Measurements from ENCODE around the gene AP1B1.

Gene AP1B1

DNA sequence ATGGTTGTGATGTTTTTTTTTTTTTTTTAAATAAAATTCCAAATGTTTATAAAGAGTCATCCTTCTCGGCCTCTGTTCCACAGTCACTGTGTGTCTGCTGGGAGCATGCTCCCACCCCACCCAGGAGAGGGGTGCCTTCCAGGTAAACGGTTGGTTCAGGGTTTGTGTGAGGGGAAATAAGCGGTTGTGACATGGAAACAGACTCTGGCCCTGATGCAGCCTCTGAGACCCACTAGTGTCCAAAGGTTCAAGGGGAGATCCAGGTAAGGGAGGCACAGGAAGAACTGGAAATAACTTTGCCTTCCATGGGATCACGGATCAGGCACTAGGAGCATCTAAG lies 87.9 kb downstream of the AP1B1 start:
- TF ChIP-seq, protein P1, sequence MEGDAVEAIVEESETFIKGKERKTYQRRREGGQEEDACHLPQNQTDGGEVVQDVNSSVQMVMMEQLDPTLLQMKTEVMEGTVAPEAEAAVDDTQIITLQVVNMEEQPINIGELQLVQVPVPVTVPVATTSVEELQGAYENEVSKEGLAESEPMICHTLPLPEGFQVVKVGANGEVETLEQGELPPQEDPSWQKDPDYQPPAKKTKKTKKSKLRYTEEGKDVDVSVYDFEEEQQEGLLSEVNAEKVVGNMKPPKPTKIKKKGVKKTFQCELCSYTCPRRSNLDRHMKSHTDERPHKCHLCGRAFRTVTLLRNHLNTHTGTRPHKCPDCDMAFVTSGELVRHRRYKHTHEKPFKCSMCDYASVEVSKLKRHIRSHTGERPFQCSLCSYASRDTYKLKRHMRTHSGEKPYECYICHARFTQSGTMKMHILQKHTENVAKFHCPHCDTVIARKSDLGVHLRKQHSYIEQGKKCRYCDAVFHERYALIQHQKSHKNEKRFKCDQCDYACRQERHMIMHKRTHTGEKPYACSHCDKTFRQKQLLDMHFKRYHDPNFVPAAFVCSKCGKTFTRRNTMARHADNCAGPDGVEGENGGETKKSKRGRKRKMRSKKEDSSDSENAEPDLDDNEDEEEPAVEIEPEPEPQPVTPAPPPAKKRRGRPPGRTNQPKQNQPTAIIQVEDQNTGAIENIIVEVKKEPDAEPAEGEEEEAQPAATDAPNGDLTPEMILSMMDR (IDR thresholded peaks at IDR 0.05; ENCODE audit: insufficient read depth, missing control alignments) = no peak
- FAIRE-seq (no peak), DNase-seq (ENCODE audit: insufficient read length, low spot score) (no peak)

DNA sequence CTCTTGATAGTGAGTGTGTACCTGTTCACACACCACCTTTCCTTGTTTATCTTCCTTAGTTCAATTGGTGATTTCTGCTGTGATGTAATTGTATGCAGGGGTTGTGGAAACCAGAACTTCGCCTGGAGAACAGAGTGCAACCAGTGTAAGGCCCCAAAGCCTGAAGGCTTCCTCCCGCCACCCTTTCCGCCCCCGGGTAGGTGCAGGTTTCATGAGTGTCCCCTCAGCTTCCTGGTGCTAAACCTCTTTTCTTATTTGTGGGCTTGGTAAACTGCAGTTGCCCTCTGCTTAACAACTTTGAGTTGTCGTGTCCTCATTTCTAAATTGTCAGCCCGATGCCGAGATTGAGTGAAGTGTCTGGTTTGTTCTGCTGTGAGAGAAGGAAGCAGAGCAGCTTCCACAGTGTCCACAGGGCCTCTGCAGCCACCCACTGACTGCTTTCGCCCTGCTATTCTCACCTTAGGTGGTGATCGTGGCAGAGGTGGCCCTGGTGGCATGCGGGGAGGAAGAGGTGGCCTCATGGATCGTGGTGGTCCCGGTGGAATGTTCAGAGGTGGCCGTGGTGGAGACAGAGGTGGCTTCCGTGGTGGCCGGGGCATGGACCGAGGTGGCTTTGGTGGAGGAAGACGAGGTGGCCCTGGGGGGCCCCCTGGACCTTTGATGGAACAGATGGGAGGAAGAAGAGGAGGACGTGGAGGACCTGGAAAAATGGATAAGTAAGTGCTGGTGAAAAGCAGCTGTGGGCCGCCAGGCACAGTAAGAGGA lies 89.1 kb downstream of the AP1B1 start:
- TF ChIP-seq, protein P1 (IDR thresholded peaks at IDR 0.05; ENCODE audit: insufficient read depth, missing control alignments) = no peak
- DNase-seq (ENCODE audit: insufficient read length, low spot score) (no peak), FAIRE-seq (no peak)

DNA sequence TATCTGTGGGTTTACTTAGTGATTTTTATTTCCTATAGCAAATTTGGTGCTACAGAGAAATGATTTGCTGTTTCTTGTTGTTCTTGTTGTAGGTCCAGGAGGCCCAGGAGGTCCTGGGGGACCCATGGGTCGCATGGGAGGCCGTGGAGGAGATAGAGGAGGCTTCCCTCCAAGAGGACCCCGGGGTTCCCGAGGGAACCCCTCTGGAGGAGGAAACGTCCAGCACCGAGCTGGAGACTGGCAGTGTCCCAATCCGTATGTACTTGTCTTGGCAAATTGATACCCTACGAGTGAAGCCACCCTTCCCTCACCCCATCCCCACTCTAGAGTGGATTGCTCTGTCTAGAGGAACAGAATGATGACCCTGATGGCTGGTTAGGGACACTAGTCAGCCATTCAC lies 89.7 kb downstream of the AP1B1 start:
- TF ChIP-seq, protein P1 (IDR thresholded peaks at IDR 0.05; ENCODE audit: insufficient read depth, missing control alignments) = no peak
- no peak for FAIRE-seq
- DNase-seq (ENCODE audit: insufficient read length, low spot score) = no peak

DNA sequence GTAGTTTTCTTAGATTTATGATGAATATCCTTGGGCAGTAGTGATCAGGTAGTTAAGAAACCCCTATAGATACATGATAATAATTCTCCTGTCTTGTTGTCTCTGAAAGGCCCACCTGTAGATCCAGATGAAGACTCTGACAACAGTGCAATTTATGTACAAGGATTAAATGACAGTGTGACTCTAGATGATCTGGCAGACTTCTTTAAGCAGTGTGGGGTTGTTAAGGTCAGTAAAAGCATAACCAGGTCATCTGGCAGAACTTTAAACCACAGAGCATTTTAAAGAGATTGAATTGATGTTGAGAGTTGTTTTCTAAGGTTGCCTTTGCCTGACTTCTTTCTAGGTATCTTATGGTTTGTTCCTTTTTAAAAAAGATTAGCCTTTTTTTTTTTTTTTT lies 96.0 kb downstream of the AP1B1 start:
- TF ChIP-seq, protein P1 (IDR thresholded peaks at IDR 0.05; ENCODE audit: insufficient read depth, missing control alignments) = no peak
- DNase-seq (ENCODE audit: insufficient read length, low spot score) (no peak), FAIRE-seq (no peak)

DNA sequence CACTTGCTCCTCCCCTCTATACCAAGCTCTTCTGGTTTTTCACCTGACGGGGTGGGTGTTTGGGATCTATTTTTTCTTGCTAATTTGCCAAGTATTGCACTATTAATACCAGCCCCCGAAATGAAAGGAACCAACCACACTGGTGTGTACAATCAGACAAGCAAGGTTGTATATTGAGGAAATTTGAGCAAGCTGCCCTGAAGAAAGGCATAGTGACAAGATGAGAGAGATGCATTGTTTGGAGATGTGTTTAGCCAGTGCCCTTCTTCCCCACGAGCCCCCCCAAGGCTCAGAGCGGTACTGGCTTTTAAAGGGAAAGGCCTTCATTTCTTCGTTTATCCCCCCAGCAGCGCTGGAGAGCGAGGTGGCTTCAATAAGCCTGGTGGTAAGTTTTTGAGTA lies 97.2 kb downstream of the AP1B1 start:
- DNase-seq (ENCODE audit: insufficient read length, low spot score) (no peak), FAIRE-seq (no peak)
- TF ChIP-seq, protein P1 (IDR thresholded peaks at IDR 0.05; ENCODE audit: insufficient read depth, missing control alignments) = no peak

DNA sequence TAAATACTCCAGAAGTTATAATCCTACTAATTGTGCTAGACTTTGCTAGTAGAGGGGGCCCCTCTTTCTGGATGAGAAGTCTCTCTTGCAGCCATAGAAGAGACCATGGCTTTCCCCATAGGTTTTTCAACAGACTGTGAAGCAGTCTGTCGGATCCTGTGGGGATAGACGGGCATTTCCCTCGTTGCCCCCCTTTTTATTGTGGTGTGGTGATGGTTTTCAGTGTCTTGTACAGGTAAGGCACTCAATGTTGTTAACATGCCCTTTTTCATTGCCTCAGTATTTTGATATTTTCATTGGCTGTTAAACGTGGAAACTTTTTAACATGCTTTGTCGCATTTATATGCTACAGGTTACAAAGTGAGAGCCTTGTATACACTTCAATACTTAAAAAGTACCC lies 98.3 kb downstream of the AP1B1 start:
- DNase-seq (ENCODE audit: insufficient read length, low spot score) (no peak), FAIRE-seq (no peak)
- TF ChIP-seq, protein P1 (IDR thresholded peaks at IDR 0.05; ENCODE audit: insufficient read depth, missing control alignments) = no peak

DNA sequence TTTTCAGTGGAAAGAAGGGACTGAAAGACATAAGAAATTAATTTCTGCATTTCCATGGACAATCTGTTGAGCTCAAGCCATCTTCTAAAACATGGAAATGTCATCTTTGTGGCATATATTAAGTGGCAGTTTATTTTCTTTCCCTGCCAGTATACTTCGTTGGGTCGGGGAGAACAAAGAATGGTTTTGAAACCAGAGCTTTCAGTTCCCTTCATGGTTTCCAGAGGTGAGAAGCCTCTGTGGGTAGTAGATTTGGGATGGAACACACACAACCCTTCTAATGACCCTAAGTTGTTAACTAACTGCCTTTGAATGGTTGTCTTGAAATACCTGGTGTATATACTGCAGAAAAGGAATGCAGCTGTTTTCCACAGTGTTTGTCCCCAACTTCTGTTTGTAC lies 99.5 kb downstream of the AP1B1 start:
- DNase-seq (ENCODE audit: insufficient read length, low spot score) = no peak

More for the DNA sequence above, 99.5 kb downstream of the AP1B1 start:
- TF ChIP-seq, protein P1 (IDR thresholded peaks at IDR 0.05; ENCODE audit: insufficient read depth, missing control alignments) = no peak
- FAIRE-seq = no peak

Data from D721Med (cell line).